ENCODE results near the gene UBE2N. TPM values are rescaled to one million over a fixed set of nuclear protein-coding genes. Genes with fewer than 3 reads are reported as not detected.
"Not testable (repeated sequence)": the region's sequence is repeated elsewhere in the genome, so short reads cannot be mapped to it uniquely, and the experiment has no call there.

Gene UBE2N
- total RNA-seq, 1 experiment from 2014 or later = 160 TPM

- no peak for DNase-seq (ENCODE audit: low read depth)
Observed at GRCh38 chr12:93443576-93443975, 1.8 kb upstream of the UBE2N start.

DNA sequence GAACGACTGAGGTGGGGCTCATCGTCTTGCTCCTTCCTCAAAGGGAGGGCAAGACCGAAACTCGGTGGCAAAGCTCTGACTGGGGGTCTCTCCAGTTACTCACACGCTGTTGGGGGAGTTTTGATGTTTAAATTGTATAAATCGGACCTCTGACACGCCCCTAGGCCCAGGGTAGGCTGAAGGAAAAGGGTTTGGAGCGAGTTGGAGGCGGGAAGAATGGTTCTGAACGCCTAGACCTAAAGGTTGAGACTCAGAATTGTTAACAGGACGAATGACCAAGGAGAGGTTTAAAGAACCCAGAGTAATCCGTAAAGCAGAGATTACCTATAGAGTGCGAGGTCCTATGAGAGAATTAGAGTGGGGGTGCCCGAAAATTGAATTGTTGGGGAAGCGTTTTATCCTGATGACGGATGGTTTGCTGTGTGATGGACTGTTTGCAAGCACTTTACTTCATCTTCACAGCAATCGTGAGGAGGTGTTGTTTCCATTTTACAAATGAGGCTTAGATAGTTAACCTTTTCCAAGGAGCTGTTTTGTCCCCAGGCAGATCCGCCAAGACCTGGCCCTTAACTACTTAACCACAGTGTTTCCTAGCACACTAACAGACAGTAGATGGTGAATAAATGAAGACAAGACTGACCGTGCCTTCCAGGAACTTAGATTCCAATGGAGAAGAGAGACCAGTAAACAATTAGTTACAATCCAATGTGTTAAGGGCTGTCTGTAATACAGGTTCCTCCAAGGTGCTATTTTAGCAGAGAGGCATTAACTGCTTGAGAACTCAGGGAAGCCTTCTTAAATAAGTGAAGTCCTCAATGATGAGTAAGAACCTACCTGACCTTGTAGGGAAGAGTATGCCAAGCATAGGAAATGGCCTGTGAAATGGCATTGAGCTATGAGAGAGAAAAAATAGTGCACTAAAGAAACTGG lies 929 bp upstream of the UBE2N start:
- DNase-seq (ENCODE audit: low read depth) = peak; percentile 5

DNA sequence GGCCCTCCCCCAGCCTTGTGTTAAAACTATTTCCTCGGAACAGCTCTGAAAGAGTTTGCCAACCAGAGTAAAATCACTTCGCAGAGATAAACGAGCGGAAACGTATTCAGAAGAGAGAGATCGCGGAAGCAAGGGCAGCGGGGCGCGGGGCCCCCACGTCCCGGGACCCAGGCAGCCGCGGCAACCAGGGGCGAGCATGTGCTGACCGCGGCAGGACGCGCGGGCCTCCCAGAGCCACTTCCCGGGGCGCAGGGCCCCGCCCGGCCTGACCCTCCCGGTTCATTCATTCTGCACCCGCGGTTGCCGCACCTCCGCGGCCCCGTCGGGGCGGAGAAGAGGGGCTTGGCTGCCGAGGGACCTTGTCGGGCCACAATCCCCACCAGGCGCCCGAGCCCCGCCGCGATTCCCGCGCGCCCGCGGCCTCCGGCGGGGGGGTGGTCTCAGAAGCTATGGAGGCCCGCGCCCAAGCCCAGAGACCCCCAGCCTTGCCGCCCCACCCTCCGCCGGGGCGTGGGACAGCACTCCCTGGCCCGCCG lies 598 bp downstream of the UBE2N start:
- DNase-seq (ENCODE audit: low read depth) = peak; percentile 20

GRCh38 chr12:93440043-93440835 lies 1.5 kb downstream of the UBE2N start:
- DNase-seq (ENCODE audit: low read depth) = no peak

- no peak for DNase-seq (ENCODE audit: low read depth)
Observed at GRCh38 chr12:93438266-93439050, 3.3 kb downstream of the UBE2N start.

GRCh38 chr12:93434256-93434865 lies 7.4 kb downstream of the UBE2N start:
- no peak for DNase-seq (ENCODE audit: low read depth)

GRCh38 chr12:93432031-93432430 lies 9.7 kb downstream of the UBE2N start:
- DNase-seq (ENCODE audit: low read depth) = not testable (repeated sequence)

DNA sequence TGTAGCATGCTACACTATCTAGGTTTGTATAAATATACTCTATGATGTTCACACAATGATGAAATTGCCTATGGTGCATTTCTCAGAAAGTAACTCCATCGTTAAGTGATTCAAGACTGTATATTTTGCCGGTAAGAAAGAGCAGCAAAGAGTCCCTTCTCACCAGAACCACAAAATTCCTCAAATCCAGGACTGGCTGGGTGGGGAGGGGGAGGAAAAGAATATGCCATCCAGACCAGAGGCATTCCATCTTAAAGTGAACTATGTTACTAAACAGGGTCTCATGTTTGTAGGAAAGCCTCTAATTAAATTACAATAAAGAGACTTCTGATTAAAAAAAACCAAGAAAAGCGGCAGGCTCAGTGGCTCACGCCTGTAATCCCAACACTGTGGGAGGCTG lies 11.5 kb downstream of the UBE2N start:
- DNase-seq (ENCODE audit: low read depth) = no peak

- no peak for DNase-seq (ENCODE audit: low read depth)
Observed at GRCh38 chr12:93429852-93430251, 11.9 kb downstream of the UBE2N start.

DNA sequence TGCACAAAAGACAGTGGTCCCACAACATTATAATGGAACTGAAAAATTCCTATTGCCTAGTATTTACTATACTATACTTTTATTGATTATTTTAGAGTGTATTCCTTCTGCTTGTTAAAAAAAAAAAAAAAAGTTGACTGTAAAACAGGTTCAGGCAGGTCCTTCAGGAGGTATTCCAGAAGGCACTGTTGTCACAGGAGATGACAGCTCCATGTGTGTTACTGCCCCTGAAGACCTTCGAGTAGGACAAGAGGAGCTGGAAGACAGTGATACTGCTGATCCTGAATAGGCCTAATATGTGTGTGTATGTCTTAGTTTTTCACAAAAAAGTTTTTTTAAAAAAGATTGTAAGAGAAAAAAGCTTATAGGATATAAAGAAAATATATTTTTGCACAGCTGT lies 12.3 kb downstream of the UBE2N start:
- no peak for DNase-seq (ENCODE audit: low read depth)

GRCh38 chr12:93427779-93428564 lies 13.8 kb downstream of the UBE2N start:
- no peak for DNase-seq (ENCODE audit: low read depth)

- no peak for DNase-seq (ENCODE audit: low read depth)
Observed at GRCh38 chr12:93426412-93426805, 15.3 kb downstream of the UBE2N start.

DNA sequence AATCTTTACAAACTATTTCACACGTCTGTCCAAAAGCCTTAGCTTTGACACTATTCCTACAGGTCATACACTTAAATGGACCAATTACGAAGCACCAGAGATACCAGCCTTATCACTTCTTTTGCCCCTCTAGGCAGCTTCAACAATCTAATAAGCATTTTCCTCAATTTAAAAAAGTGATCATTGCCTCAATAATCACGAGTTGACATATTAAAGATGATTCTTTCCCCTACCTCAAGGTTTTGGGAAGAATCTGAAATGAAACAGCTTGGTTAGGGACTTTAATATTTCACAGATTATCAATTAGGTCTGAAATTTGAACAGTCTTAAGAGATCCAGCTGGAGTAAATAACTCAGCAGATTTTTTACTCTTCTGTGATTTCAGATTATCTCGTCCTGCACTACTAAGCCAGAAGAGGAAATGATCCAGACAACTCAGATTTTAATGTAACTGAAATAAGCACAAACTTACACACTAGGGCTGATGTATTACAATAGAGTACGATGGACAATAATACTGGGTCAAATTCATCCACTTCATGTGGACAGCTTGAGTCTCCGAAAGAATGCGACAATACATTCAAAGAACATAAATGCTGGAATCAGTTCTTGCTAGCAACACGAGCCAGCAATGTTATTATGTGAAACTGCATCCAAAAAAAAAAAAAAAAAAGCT lies 15.9 kb downstream of the UBE2N start:
- no peak for DNase-seq (ENCODE audit: low read depth)

- no peak for DNase-seq (ENCODE audit: low read depth)
Observed at GRCh38 chr12:93422050-93422449, 19.7 kb downstream of the UBE2N start.

- peak; percentile 48 for DNase-seq (ENCODE audit: low read depth)
Observed at GRCh38 chr12:93419388-93420034, 22.2 kb downstream of the UBE2N start.

GRCh38 chr12:93417967-93418480 lies 23.7 kb downstream of the UBE2N start:
- no peak for DNase-seq (ENCODE audit: low read depth)

GRCh38 chr12:93415723-93416464 lies 25.9 kb downstream of the UBE2N start:
- peak; percentile 59 for DNase-seq (ENCODE audit: low read depth)

- no peak for DNase-seq (ENCODE audit: low read depth)
Observed at GRCh38 chr12:93413064-93413463, 28.7 kb downstream of the UBE2N start.

All from RPMI7951 (cell line).